Pons (tissue), 1 donor: ENCODE data around the gene FN1.
A peak's percentile ranks its signal among the peaks of the same experiment; 100 is the strongest.

Source experiments
- DNase-seq: peaks from one replicate; pipeline ENCODE4 v3.0.0-alpha.2; 2016; ENCODE audit warnings: low spot score

Gene FN1

DNA sequence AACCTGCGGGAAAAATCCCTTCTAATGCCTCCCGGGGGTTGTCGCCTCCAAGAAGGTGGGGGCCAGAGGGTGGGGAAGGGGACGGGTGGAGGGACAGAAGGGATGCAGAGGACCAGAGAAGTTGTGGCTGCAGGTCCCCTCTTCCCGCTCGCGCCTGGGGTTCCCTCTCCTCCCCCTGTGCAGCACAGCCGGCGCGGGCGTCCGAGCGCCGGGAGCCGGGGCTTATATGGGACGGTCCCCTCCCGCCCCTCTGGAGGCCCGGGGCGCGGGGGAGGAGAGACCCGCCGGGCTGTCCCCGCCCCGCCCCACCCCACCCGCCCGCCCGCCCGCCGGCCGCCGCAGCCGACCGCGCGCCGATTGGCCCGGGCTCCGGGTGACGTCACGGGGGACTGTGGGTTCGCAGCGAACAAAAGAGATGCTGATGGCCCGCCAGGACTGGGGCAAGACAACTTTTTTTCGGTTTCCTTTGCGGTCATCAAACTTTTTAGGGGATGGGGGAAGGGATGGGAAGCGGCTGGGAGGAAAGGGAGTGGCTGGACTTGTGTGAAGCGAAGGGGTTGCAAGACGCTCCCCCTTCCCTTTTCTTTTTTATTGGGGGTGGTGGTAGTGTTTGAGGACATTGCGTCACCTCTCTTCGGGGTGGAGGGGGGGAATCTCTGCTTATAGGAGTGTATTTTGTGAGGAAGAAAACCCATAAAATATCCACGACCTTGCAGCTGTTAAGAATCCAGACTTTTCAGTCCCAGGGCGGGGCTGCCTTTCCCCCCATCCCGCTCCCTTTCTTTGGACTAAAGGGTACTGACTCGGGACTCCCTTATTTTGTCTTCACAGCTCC is at the start of gene FN1:
Gene FN1, minus strand, starts transcription at position 199 of the 835 bp plus-strand sequence. CDS start 266 bp downstream, outside the sequence.
- peak; percentile 56 for DNase-seq

- no peak for DNase-seq
Observed at GRCh38 chr2:215485032-215485431, 49.2 kb upstream of the FN1 start.

- no peak for DNase-seq
Observed at GRCh38 chr2:215484570-215484969, 48.7 kb upstream of the FN1 start.

GRCh38 chr2:215483431-215483830 is 47.6 kb upstream of the FN1 start:
- no peak for DNase-seq

DNA sequence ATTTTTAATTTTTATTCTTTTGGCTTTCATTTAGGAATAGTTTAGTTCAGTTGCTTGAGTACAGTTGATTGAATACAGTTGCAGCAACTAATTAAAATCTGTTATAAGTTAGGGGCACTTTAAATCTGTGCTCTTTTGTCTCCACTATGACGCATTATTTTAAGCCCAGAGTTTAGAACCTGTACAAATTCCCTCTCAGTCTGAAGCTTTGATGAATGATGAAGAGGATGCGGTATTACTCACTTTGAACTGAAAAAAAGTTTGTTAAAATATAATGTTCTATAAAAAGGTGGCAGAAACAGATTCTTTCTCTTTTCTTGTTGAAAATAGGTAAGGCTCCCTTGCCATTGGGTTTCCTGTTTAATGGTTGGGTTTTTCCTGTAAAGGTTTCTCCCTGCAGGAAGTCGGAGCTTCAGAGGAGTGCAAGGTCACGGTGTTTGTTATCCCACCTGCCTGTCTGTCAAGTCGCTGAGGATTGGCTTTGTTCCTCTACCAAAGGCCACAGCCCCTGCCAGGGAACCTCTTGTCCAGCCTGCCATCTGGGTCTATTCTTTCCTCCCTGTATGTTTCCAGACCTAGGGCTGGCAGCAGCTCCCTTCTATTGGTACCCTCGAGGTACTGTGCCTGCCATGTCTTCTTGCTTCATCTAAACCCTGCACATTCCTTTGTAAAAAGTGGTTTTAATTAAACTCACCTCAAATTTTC is 43.8 kb upstream of the FN1 start:
- DNase-seq = no peak

- DNase-seq = no peak
Observed at GRCh38 chr2:215479121-215479520, 43.3 kb upstream of the FN1 start.

DNA sequence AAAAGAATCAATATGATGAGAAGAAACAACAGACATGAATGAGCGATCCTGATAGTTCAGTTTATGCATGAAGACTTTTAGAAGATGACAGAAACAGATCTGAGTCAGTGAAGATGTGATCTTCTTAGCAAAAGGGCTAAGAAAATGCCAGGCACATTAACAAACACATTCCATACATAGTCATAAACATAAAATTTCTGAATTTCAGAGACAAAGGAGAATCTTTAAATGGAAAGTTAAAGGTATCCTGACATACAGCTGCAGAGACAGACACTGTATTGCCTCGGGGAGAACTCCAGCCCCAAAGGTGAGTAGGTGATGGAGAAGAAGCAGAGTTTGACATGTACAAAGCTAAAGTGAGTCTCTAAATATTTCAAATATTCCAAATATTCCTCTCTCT is 40.6 kb upstream of the FN1 start:
- no peak for DNase-seq

- DNase-seq = no peak
Observed at GRCh38 chr2:215466097-215466909, 30.4 kb upstream of the FN1 start.

DNA sequence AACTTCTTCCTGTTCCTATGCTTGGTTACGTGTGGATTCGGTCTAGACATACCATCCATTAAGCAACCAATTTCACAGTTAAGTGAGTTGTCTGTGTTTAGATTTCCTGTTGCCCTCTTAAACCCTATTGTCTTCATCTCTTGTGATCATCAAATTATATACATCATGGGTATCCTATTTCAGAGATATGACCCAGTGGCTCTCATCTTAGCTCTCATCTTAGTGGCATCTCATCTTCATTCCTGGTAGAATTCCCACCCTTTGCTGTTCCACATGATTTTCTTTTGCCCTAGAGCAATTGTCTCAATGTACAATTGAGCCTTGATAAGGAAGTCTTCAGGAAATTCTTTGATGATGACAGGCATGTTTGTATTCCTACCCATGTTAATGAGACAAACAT is 29.4 kb upstream of the FN1 start:
- DNase-seq = no peak

- no peak for DNase-seq
Observed at GRCh38 chr2:215461836-215462532, 26.1 kb upstream of the FN1 start.

DNA sequence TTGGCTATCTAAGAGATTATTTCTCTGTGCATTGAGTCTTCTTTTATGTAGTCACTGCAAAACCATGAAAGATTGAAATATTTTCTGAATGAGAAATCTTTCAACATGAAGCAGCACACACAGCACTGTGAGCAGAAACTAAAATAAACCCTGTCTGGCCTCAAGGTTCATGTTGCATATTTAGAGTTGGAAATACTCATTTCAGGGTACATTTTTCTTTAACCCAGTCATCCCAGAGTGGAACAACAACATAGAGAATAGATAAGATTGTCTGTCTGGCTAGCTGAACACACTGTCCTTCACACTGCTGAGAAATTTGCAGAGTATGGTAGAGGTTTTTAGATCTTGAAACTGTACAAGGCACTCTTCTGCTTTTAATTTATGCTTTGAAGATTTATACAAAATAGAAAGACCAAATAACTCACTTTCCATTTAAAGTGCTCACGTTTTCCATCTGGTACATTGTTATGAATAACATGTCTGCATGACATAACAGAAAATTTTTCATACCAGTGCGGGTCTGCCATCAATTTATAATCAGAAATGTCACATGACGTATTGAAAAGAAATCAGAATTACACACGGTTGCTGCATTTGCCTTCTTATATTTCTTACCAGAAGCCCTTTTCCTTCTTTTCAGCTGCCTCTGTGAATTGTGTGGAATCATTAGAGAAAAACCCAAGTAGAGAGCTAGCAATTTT is 25.0 kb upstream of the FN1 start:
- no peak for DNase-seq

- no peak for DNase-seq
Observed at GRCh38 chr2:215455958-215456357, 20.1 kb upstream of the FN1 start.

GRCh38 chr2:215454519-215455246 is 18.8 kb upstream of the FN1 start:
- DNase-seq = peak; percentile 48

DNA sequence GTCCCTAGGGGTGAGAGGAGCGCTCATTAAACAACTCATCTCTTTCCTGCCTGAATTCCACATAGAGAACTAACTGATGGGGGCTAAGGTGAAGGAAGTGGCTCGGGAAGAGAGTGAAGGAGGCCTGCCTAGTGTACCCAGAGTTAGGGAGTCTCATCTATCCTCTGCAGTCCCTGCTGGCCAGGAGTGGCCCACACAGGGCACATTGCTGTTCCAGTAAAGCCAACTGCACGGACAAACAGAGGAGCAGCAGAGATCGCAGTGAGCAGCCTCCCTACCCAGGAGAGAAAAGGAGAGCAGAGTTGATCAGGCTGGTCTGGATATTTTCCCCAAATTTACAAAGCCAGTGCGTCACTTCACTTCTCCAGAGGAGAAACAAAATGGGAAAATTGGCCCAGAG is 16.9 kb upstream of the FN1 start:
- DNase-seq = no peak

GRCh38 chr2:215451012-215451756 is 15.3 kb upstream of the FN1 start:
- no peak for DNase-seq

DNA sequence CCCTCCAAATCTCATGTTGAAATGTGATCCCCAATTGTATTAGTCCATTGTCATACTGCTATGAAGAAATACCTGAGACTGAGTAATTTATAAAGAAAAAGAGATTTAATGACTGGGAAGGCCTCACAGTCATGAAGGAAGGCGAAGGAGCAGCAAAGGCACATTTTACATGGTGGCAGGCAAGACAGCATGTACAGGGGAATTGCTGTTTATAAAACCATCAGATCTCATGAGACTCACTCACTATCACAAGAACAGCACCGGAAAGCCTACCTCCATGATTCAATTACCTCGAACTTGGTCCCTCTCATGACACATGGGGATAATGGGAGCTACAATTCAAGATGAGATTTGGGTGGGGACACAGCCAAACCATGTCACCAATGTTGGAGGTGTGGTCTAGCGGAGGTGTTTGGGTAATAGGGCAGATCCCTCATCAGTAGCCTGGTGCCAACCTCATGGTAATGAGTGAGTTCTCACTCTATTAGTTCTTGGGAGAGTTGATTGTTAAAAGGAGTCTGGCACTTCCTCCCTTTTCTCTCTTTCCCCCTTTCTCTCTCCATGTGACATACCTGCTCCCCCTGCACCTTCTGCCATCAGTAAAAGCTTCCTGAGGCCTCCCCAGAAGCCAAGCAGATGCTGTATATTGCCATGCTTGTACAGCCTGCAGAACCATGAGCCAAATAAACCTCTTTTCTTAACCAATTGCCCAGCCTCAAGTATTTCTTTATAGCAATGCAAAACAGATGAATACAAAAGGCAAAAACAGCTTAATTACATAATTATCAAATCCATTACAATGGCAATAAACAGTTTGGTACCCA is 14.5 kb upstream of the FN1 start:
- DNase-seq = no peak

GRCh38 chr2:215447673-215448081 is 11.8 kb upstream of the FN1 start:
- no peak for DNase-seq

DNA sequence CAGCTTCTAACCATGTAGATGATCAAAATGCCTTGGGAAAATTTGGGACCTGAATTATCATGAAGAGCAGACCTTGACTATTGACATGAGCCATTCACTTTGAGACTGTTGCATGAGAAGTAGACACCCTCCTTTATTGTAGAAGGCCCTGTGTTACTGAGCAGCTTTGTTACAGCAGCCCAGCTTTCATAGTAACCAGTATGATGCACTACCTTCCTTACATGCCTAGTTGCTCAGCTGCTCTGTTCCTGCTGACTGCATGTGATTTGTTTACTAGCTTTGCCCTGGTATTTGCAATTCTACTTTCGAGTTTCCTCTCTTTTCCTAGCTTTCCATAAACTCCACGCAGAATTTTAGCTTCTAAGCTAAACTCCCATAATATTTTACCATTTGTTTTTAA is 11.2 kb upstream of the FN1 start:
- no peak for DNase-seq

DNA sequence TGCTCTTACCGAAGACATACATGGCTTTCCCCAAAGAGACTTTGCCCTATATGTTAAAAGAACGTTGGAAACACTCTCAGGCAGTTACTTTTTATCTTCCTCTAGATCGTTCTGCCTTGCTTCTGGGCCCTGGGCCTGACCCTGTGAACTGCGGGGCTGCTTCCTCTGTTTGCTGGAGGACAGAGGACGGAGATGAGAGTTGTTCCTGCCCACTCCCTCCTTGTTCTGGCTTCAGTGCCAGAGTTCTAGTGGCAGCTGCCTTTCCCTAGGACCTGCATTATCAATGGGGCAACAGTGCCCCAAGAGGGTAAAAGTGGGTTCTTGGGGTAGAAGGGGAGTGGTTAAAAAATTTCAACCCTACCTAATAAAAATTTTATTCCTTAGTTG is 6.5 kb upstream of the FN1 start:
- DNase-seq = no peak
